Keratinocyte (primary cell): ENCODE results near the gene PXDN. TPM values are rescaled to one million over a fixed set of nuclear protein-coding genes. Genes with fewer than 3 reads are reported as not detected.
A peak's percentile ranks its signal among the peaks of the same experiment; 100 is the strongest.

ENCODE experiments used
- DNase-seq: peaks from one replicate; pipeline ENCODE4 v3.0.0-alpha.2; 2011; ENCODE audit warnings: low read depth, missing footprints, low spot score
- FAIRE-seq: peaks from 2 replicates; lab custom pipeline; 2011; peaks lifted over from hg19 to GRCh38; lab: Jason Lieb, UNC
- H2AFZ ChIP-seq: 2 replicates; pipeline ENCODE4 v1.6.0; 2012; ENCODE audit warnings: low read length, control low read depth, inconsistent platforms; ENCODE audit not compliant: control insufficient read depth
- H3K27ac ChIP-seq: 2 replicates; pipeline ENCODE4 v1.5.1; 2011; ENCODE audit warnings: low read length; ENCODE audit not compliant: control insufficient read depth, insufficient read depth
- H3K27me3 ChIP-seq: 3 replicates; pipeline ENCODE4 v1.6.0; 2011; ENCODE audit warnings: low read length; ENCODE audit not compliant: control insufficient read depth, insufficient read depth; ENCODE audit errors: extremely low read depth
- H3K36me3 ChIP-seq, 2 experiments: 2 replicates in 1 of 2; 3 replicates in 1 of 2; pipeline ENCODE4 v1.5.1; 2011; ENCODE audit warnings: low read length in 2 of 2, mild to moderate bottlenecking in 1 of 2; ENCODE audit not compliant: control insufficient read depth in 2 of 2, insufficient read depth in 2 of 2; ENCODE audit errors: extremely low read depth in 1 of 2
- H3K4me1 ChIP-seq: 3 replicates; pipeline ENCODE4 v1.5.1; 2011; ENCODE audit warnings: low read length; ENCODE audit not compliant: control insufficient read depth, insufficient read depth; ENCODE audit errors: extremely low read depth
- H3K4me2 ChIP-seq: 3 replicates; pipeline ENCODE4 v1.6.0; 2011; ENCODE audit warnings: low read depth, low read length; ENCODE audit not compliant: control insufficient read depth, insufficient read depth; ENCODE audit errors: extremely low read depth
- H3K4me3 ChIP-seq, 3 experiments: fragments of 200-600 bp in 1 of 3; sonication (generic) in 1 of 3; 2 replicates in 2 of 3; 3 replicates in 1 of 3; pipeline ENCODE4 v1.5.1; 2011 to 2016; ENCODE audit warnings: low read length in 3 of 3, mild to moderate bottlenecking in 3 of 3, control low read depth in 2 of 3, inconsistent platforms in 1 of 3, low read depth in 1 of 3, mixed read lengths in 1 of 3, mixed run types in 1 of 3, moderate library complexity in 1 of 3; ENCODE audit not compliant: control insufficient read depth in 2 of 3, insufficient read depth in 2 of 3; ENCODE audit errors: extremely low read depth in 1 of 3
- H3K79me2 ChIP-seq: 2 replicates; pipeline ENCODE4 v1.6.0; 2012; ENCODE audit warnings: low read length; ENCODE audit not compliant: control insufficient read depth, insufficient read depth
- H3K9ac ChIP-seq: 3 replicates; pipeline ENCODE4 v1.6.0; 2011; ENCODE audit warnings: low read length; ENCODE audit not compliant: control insufficient read depth, insufficient read depth; ENCODE audit errors: extremely low read depth
- H3K9me1 ChIP-seq: 3 replicates; pipeline ENCODE4 v1.6.0; 2011; ENCODE audit warnings: low read length; ENCODE audit not compliant: control insufficient read depth, insufficient read depth; ENCODE audit errors: extremely low read depth
- H3K9me3 ChIP-seq: 2 replicates; pipeline ENCODE4 v1.5.1; 2012; ENCODE audit warnings: low read depth, low read length; ENCODE audit not compliant: control insufficient read depth
- H4K20me1 ChIP-seq: 3 replicates; pipeline ENCODE4 v1.6.0; 2011; ENCODE audit warnings: low read length; ENCODE audit not compliant: control insufficient read depth, insufficient read depth; ENCODE audit errors: extremely low read depth
- CTCF ChIP-seq, 3 experiments: IDR thresholded peaks in 1 of 3; conservative IDR thresholded peaks in 1 of 3; optimal IDR thresholded peaks in 1 of 3; 2 replicates in 2 of 3; 3 replicates in 1 of 3; pipeline versions ENCODE3 to v1.5.1; 2011; ENCODE audit warnings: low read length in 3 of 3, mild to moderate bottlenecking in 3 of 3, moderate library complexity in 2 of 3, control low read depth in 1 of 3, inconsistent platforms in 1 of 3; ENCODE audit not compliant: insufficient read depth in 2 of 3; ENCODE audit errors: extremely low read depth in 1 of 3
- EZH2 ChIP-seq: IDR thresholded peaks from one replicate; pipeline ENCODE4 v1.6.1; 2012; ENCODE audit warnings: inconsistent platforms, mild to moderate bottlenecking, low read length, moderate library complexity
- dilution Hi-C: fragments of 300-500 bp; cut with MboI; formaldehyde crosslinking; loops from one replicate; pipeline ENCODE4 v1.7.0; 2020; ENCODE audit warnings: low sequenced_read_pairs; ENCODE audit not compliant: extremely low pct_ligation_motif_present
- polyA plus RNA-seq, 5 experiments: library from polyadenylated mRNA; depleted of rRNA in 3 of 5; stranded (reverse) in 3 of 5; stranded (forward) in 1 of 5; unstranded in 1 of 5; fragments of >200 nt; gene quantifications; 1 replicate in 1 of 5; 2 replicates in 3 of 5; 3 replicates in 1 of 5; pipeline versions ENCODE4 v1.2.1 to v1.2.3, GENCODE V29; 2011 to 2012; ENCODE audit warnings: missing spikeins in 2 of 5, low read depth in 1 of 5, low replicate concordance in 1 of 5

The PXDN gene
- polyA plus RNA-seq, 1 donor (not counting 4 experiments of a cell fraction or from before 2014, with no cell fraction given), result 36.7 TPM

GRCh38 chr2:1656961-1657841, 87.1 kb downstream of the PXDN start:
- Histone ChIP-seq H3K4me2 (no peak overlapping the region), H3K27me3 (no peaks in the 10 kb centered on the region), H3K9me3 (no peaks in the 10 kb centered on the region), H3K4me3 (no peak overlapping the region), H3K27ac (no peak overlapping the region), H3K79me2 (no peaks in the 10 kb centered on the region), H3K36me3 (peaks cover 3 to 16% of the 10 kb centered on the region in 2 experiments), H3K9ac (no peak overlapping the region), H2AFZ (no peak overlapping the region), H4K20me1 (no peaks in the 10 kb centered on the region), H3K4me1 (peaks cover 24% of the 10 kb centered on the region), H3K9me1 (no peaks in the 10 kb centered on the region)
- no peak for FAIRE-seq
- no peak for DNase-seq
- dilution Hi-C loops, result no loop called here
- TF ChIP-seq EZH2, result no peak
- TF ChIP-seq CTCF (optimal IDR thresholded peaks at IDR 0.05 in 1 of 3, IDR thresholded peaks at IDR 0.05 in 1 of 3, conservative IDR thresholded peaks at IDR 0.05 in 1 of 3; ENCODE audit: extremely low read depth in 1 of 3, insufficient read depth in 2 of 3, low read length in 3 of 3), result peak in 1 of 3 experiments; percentile 2

- Histone ChIP-seq H3K4me1 (peaks cover 24% of the 10 kb centered on the region), H3K9ac (no peak overlapping the region), H3K36me3 (peaks cover 3 to 14% of the 10 kb centered on the region in 2 experiments), H4K20me1 (no peaks in the 10 kb centered on the region), H3K79me2 (no peaks in the 10 kb centered on the region), H3K9me3 (no peaks in the 10 kb centered on the region), H3K9me1 (no peaks in the 10 kb centered on the region), H3K27ac (no peak overlapping the region), H3K4me2 (no peak overlapping the region), H3K27me3 (no peaks in the 10 kb centered on the region), H3K4me3 (no peak overlapping the region), H2AFZ (no peak overlapping the region)
- dilution Hi-C loops, result no loop called here
- no peak for FAIRE-seq
- TF ChIP-seq EZH2 (no peak), CTCF (optimal IDR thresholded peaks at IDR 0.05 in 1 of 3, IDR thresholded peaks at IDR 0.05 in 1 of 3, conservative IDR thresholded peaks at IDR 0.05 in 1 of 3; ENCODE audit: extremely low read depth in 1 of 3, insufficient read depth in 2 of 3, low read length in 3 of 3) (peak in 2 of 3 experiments; percentile 6 to 44)
- no peak for DNase-seq
Measured at GRCh38 chr2:1656326-1656960, 87.9 kb downstream of the PXDN start.
